GM10248 (cell line): ENCODE results near the gene ETS1.

Experiments used
- CTCF ChIA-PET: fragments of 300-600 bp; sonication (Branson Sonifier 250); formaldehyde crosslinking; extraction: SDS; loops from one replicate; lab custom pipeline; 2021; ENCODE audit warnings: antibody characterized with exemption; lab: Yijun Ruan, JAX
- POLR2A ChIA-PET: fragments of 350-650 bp; sonication (Branson Sonifier 250); formaldehyde crosslinking; extraction: SDS; loops from one replicate; lab custom pipeline; 2020; ENCODE audit warnings: antibody characterized with exemption; lab: Yijun Ruan, JAX
- DNase-seq: peaks from one replicate; pipeline ENCODE4 v3.0.0; 2012; ENCODE audit errors: extremely low spot score
- TF ChIP-seq, protein P1 (sequence below): IDR thresholded peaks from 2 replicates; pipeline ENCODE4 v1.5.1; 2012; ENCODE audit warnings: mild to moderate bottlenecking, low read depth; ENCODE audit errors: extremely low read depth, missing control alignments, control extremely low read depth

The ETS1 gene

DNA sequence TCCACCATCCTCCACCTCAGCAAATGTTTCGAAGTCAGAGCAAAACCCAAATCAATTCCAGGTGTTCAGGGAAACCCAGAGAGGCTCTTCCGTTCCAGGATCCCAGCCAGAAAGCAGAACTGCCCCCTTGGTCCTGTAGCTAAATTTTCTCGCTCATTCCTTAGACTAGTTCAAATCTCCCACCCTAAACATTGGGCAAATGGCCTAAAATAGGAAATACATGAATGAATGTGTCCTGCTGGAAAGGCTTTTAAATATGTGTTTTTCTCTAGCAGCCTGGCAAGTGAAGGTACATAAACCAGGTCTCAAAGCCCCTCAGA is 89.6 kb downstream of the ETS1 start:
- CTCF ChIA-PET, result interaction anchor here (0.9 to 2.8 kb wide), 9 partner anchors 8 to 260 kb away, joined by 3 to 14 read pairs (median 4); no protein-coding TSS in a partner anchor
- TF ChIP-seq, protein P1, sequence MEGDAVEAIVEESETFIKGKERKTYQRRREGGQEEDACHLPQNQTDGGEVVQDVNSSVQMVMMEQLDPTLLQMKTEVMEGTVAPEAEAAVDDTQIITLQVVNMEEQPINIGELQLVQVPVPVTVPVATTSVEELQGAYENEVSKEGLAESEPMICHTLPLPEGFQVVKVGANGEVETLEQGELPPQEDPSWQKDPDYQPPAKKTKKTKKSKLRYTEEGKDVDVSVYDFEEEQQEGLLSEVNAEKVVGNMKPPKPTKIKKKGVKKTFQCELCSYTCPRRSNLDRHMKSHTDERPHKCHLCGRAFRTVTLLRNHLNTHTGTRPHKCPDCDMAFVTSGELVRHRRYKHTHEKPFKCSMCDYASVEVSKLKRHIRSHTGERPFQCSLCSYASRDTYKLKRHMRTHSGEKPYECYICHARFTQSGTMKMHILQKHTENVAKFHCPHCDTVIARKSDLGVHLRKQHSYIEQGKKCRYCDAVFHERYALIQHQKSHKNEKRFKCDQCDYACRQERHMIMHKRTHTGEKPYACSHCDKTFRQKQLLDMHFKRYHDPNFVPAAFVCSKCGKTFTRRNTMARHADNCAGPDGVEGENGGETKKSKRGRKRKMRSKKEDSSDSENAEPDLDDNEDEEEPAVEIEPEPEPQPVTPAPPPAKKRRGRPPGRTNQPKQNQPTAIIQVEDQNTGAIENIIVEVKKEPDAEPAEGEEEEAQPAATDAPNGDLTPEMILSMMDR, result no peak
- no peak for DNase-seq
- POLR2A ChIA-PET, result interaction anchor here (0.7 kb wide), 1 partner anchor 207 kb away, joined by 3 read pairs; no protein-coding TSS in a partner anchor

DNA sequence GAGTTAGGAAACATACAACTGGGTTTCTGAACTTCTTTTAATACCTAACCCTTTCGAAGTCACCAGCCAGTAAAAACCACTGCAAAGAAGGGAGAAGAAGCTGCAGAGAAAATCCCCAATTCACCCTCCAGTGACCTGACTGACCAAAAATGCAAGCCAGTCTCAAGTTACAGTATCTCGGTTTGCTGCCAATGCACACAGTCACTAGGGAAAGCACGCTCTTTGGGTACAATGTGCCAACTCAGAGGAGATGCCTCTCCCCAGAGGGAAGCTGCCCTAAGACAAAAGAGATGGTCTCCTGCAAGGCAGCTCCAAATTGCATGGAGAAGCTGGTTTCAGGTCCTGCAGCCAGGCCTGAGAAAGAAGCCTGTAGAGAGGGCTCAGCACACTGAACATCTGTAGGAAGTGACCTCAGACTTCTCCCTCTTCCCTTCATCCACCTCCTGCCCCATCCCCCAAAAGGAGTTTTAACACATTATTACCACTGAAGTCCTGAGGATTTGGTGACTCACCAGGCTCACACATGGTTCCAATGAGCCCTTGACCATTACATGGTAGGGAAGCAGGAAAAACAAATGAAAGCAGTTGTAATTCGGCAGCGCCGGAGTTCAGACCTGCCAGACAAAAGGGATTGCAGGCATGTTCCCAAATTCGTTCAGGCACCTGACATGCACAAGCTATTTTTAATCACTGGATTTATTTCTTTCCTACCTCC is 90.1 kb downstream of the ETS1 start:
- CTCF ChIA-PET, result interaction anchor here (0.9 to 2.8 kb wide), 9 partner anchors 9 to 260 kb away, joined by 3 to 14 read pairs (median 4); no protein-coding TSS in a partner anchor
- TF ChIP-seq, protein P1, result no peak
- DNase-seq, result peak; percentile 41
- POLR2A ChIA-PET, result interaction anchor here (0.7 kb wide), 1 partner anchor 207 kb away, joined by 3 read pairs; no protein-coding TSS in a partner anchor

DNA sequence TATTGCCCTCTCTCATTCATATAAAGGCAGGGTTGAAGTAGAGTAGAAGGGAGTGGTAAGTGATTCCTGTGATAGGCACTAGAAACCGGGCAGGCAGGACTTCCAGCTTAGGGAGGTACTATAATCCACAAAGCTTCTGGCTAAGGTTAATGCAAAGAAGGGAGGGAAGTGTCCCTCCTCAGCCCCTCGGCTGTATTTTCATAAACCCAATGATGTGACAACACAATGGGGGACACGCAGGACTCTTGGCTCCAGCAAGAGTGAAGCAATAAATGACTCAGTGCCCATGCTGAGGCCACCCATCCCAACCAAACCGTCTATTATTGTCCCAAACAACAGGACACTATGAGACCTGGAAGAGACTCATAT is 90.7 kb downstream of the ETS1 start:
- TF ChIP-seq, protein P1, result no peak
- ChIA-PET POLR2A (no interaction called here), CTCF (interaction anchor here (1.5 to 2.8 kb wide), 6 partner anchors 9 to 25 kb away, joined by 4 to 14 read pairs (median 6); no protein-coding TSS in a partner anchor)
- DNase-seq, result no peak

DNA sequence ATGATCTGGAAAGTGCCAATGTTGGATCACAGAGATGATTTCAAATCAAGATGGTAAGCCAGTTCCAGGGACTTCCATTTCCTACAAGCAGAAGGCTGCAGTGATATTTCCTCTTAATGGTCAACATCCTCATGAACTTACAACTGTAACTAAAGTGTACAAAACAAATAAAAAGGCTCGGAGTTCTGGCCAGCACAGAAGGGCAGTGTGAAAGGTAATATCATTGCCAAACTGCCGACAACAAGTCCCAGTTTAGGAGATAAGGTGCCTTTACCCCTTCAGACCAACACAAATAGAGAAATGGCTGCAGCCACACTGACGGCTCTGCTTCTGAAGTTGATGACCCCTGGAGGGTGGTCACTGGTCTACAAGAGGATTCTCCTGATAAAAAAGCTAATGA is 91.1 kb downstream of the ETS1 start:
- POLR2A ChIA-PET, result no interaction called here
- TF ChIP-seq, protein P1, result no peak
- CTCF ChIA-PET, result interaction anchor here (1.5 to 2.8 kb wide), 3 partner anchors 10 to 23 kb away, joined by 5 to 8 read pairs (median 8); no protein-coding TSS in a partner anchor
- no peak for DNase-seq

DNA sequence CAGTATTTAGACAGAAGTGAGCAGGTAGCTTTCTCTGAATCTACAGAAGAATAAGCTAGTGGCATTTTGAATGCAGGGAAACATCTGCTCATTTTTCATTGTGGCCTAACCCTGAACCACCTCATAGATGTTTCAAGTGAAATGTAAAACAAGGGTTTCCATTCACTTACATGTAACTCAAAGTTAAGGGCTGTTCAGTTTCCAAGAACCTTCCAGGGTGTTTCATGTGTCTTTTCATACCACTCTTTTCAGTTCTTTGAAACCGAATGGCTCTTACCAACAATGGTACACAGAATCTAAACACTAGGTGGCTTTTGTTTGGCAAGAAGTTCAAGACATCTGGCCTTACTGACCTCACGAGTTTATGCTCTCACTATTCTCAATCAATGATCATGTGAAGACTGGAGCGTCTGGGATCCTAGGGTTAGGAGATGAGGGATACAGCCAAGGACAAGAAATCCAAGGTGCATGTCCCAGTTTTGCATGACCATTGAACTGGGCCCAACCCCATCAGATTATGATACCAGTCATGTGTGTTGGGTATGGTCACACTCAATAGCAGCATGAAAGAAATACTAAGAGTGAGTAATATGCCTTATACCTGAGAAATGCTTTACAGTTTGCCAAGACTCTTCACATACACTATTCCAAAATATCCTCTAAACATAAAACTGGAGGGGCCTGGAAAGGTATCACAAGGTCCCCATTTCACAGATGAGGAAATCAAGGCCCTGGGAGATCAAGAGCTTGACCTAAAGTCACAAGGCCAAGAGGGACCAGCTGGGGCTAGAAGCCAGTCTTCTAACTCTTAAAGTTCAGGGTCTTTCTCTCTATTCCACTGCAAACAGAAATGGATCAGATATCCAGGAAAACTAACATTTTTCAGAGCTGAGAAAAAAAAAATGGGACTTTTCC is 92.7 kb downstream of the ETS1 start:
- TF ChIP-seq, protein P1, result no peak
- no peak for DNase-seq
- CTCF ChIA-PET, result interaction anchor here (4.5 kb wide), 1 partner anchor 11 kb away, joined by 19 read pairs; no protein-coding TSS in a partner anchor
- POLR2A ChIA-PET, result no interaction called here

DNA sequence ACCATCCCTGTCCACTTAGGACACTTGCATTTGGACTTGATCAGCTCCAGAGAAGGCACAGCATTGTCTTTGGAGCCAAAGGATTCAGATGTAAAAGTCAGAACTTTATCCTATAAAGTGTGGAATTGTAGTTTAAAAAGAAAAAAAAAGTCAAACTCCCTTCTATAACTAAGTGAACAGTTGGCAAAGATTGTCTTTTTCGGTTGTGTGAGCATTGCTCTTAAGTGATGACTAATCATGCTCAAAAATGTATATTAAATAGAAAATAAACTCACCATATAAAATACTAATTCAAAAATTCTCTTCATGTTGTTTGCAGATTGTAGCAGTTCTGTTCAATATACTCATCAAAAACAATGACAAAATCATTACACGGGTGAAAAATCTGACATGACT is 93.8 kb downstream of the ETS1 start:
- TF ChIP-seq, protein P1, result no peak
- DNase-seq, result no peak
- ChIA-PET POLR2A (no interaction called here), CTCF (interaction anchor here (1.0 to 4.5 kb wide), 6 partner anchors 9 to 338 kb away, joined by 3 to 19 read pairs (median 4); no protein-coding TSS in a partner anchor)
